Activated CD8-positive, alpha-beta memory T cell treated with anti-CD3 and anti-CD28 coated beads, Interleukin-2, amount 50 U/mL, for 1 hour (primary cell): ENCODE data around the gene SEPTIN8.

Source experiments
- DNase-seq: peaks from one replicate; pipeline ENCODE4 v3.0.0-alpha.2; 2020; ENCODE audit errors: extremely low read depth

The SEPTIN8 gene

GRCh38 chr5:132782101-132782500 lies 5.1 kb upstream of the SEPTIN8 start:
- no peak for DNase-seq

GRCh38 chr5:132781029-132781428 lies 4.0 kb upstream of the SEPTIN8 start:
- DNase-seq, result no peak

GRCh38 chr5:132780577-132780976 lies 3.5 kb upstream of the SEPTIN8 start:
- DNase-seq, result no peak

GRCh38 chr5:132779961-132780360 lies 2.9 kb upstream of the SEPTIN8 start:
- no peak for DNase-seq

- no peak for DNase-seq
Measured at GRCh38 chr5:132778856-132779255, 1.8 kb upstream of the SEPTIN8 start.

- no peak for DNase-seq
Measured at GRCh38 chr5:132778129-132778528, 1.1 kb upstream of the SEPTIN8 start.

- no peak for DNase-seq
Measured at GRCh38 chr5:132776938-132777208, 166 bp downstream of the SEPTIN8 start.

GRCh38 chr5:132776131-132776937 lies 705 bp downstream of the SEPTIN8 start:
- no peak for DNase-seq

- DNase-seq, result no peak
Measured at GRCh38 chr5:132775476-132775961, 1.5 kb downstream of the SEPTIN8 start.

- no peak for DNase-seq
Measured at GRCh38 chr5:132774896-132775295, 2.1 kb downstream of the SEPTIN8 start.

- no peak for DNase-seq
Measured at GRCh38 chr5:132774406-132774805, 2.6 kb downstream of the SEPTIN8 start.

- DNase-seq, result no peak
Measured at GRCh38 chr5:132773601-132774355, 3.3 kb downstream of the SEPTIN8 start.

GRCh38 chr5:132773114-132773513 lies 3.9 kb downstream of the SEPTIN8 start:
- DNase-seq, result no peak

- DNase-seq, result no peak
Measured at GRCh38 chr5:132772291-132773070, 4.6 kb downstream of the SEPTIN8 start.

GRCh38 chr5:132771503-132771998 lies 5.5 kb downstream of the SEPTIN8 start:
- no peak for DNase-seq

- no peak for DNase-seq
Measured at GRCh38 chr5:132770476-132771159, 6.4 kb downstream of the SEPTIN8 start.

- DNase-seq, result no peak
Measured at GRCh38 chr5:132768485-132768868, 8.6 kb downstream of the SEPTIN8 start.

GRCh38 chr5:132767150-132767549 lies 9.9 kb downstream of the SEPTIN8 start:
- no peak for DNase-seq

- DNase-seq, result no peak
Measured at GRCh38 chr5:132766806-132767055, 10.3 kb downstream of the SEPTIN8 start.

- DNase-seq, result no peak
Measured at GRCh38 chr5:132766020-132766805, 10.8 kb downstream of the SEPTIN8 start.
